HEK293 (cell line): ENCODE results near the gene MTOR.
A peak's percentile ranks its signal among the peaks of the same experiment; 100 is the strongest.

Source experiments
- CTCF ChIA-PET: fragments of 350-600 bp; formaldehyde crosslinking; extraction: SDS; loops from one replicate; lab custom pipeline; 2021; ENCODE audit warnings: antibody characterized with exemption; lab: Yijun Ruan, JAX
- POLR2A ChIA-PET: fragments of 300-600 bp; formaldehyde crosslinking; extraction: SDS; loops from one replicate; lab custom pipeline; 2020; ENCODE audit warnings: antibody characterized with exemption, inconsistent platforms; lab: Yijun Ruan, JAX
- H3K27ac ChIP-seq: fragments of 200-500 bp; sonication (Bioruptor generic); 2 replicates; pipeline ENCODE4 v1.5.1; 2014; ENCODE audit warnings: low read depth, low read length, control low read depth, inconsistent platforms; ENCODE audit errors: extremely low read depth
- H3K36me3 ChIP-seq, 2 experiments: fragments of 200-500 bp in 1 of 2; sonication (Bioruptor generic) in 1 of 2; 1 replicate in 1 of 2; 2 replicates in 1 of 2; pipeline ENCODE4 v1.5.1; 2014 to 2017; ENCODE audit warnings: inconsistent platforms in 2 of 2, low read length in 2 of 2; ENCODE audit not compliant: control insufficient read depth in 2 of 2, insufficient read depth in 1 of 2
- H3K4me1 ChIP-seq: fragments of 200-500 bp; sonication (Bioruptor generic); 2 replicates; pipeline ENCODE4 v1.5.1; 2014; ENCODE audit warnings: mild to moderate bottlenecking, low read length, inconsistent platforms; ENCODE audit not compliant: control insufficient read depth, insufficient read depth
- H3K4me3 ChIP-seq: 2 replicates; pipeline ENCODE4 v1.5.1; 2011; ENCODE audit warnings: low read depth, mild to moderate bottlenecking, control low read depth, low read length, moderate library complexity
- H3K9me3 ChIP-seq: fragments of 200-500 bp; sonication (Bioruptor generic); 2 replicates; pipeline ENCODE4 v1.5.1; 2014; ENCODE audit warnings: low read depth, low read length, inconsistent platforms; ENCODE audit not compliant: control insufficient read depth, insufficient read depth
- GLIS2 ChIP-seq: fragments of 450-650 bp; formaldehyde crosslinking; IDR thresholded peaks from 2 replicates; pipeline ENCODE4 v1.5.1; 2016; ENCODE audit warnings: missing biosample characterization, missing genetic modification characterization
- HOXA7 ChIP-seq: sonication (generic); formaldehyde crosslinking; IDR thresholded peaks from 2 replicates; pipeline ENCODE4 v1.8.1; 2022; ENCODE audit warnings: missing genetic modification reagents, borderline replicate concordance
- ZFHX2 ChIP-seq: fragments of 450-650 bp; formaldehyde crosslinking; conservative IDR thresholded peaks from 2 replicates; pipeline ENCODE4 v1.5.1; 2016; ENCODE audit warnings: missing biosample characterization, missing genetic modification characterization
- ZNF114 ChIP-seq: fragments of 450-650 bp; formaldehyde crosslinking; IDR thresholded peaks from 2 replicates; pipeline ENCODE4 v1.5.0; 2017; ENCODE audit warnings: missing biosample characterization, missing genetic modification characterization
- ZNF239 ChIP-seq: fragments of 450-650 bp; formaldehyde crosslinking; IDR thresholded peaks from 2 replicates; pipeline ENCODE4 v1.5.1; 2016; ENCODE audit warnings: missing biosample characterization, missing genetic modification characterization
- ZNF274 ChIP-seq, 2 experiments: fragments of 200-500 bp in 1 of 2; fragments of 450-650 bp in 1 of 2; sonication (Bioruptor generic) in 1 of 2; formaldehyde crosslinking in 1 of 2; IDR thresholded peaks; 2 replicates each; pipeline versions ENCODE4 v1.5.1 to v1.6.1; 2014 to 2016; ENCODE audit warnings: borderline replicate concordance in 1 of 2, inconsistent platforms in 1 of 2, low read length in 1 of 2, missing biosample characterization in 1 of 2, missing genetic modification characterization in 1 of 2
- ZNF341 ChIP-seq: fragments of 450-650 bp; formaldehyde crosslinking; IDR thresholded peaks from 2 replicates; pipeline ENCODE4; 2016; ENCODE audit warnings: low read depth, missing biosample characterization, missing genetic modification characterization
- ZNF394 ChIP-seq: fragments of 450-650 bp; formaldehyde crosslinking; IDR thresholded peaks from 2 replicates; pipeline ENCODE4 v1.5.1; 2016; ENCODE audit warnings: missing biosample characterization, missing genetic modification characterization, mild to moderate bottlenecking, moderate library complexity, borderline replicate concordance
- ZNF423 ChIP-seq: fragments of 450-650 bp; formaldehyde crosslinking; IDR thresholded peaks from 2 replicates; pipeline ENCODE4 v1.5.1; 2016; ENCODE audit warnings: missing biosample characterization, missing genetic modification characterization
- ZNF473 ChIP-seq: fragments of 450-650 bp; formaldehyde crosslinking; IDR thresholded peaks from 2 replicates; pipeline ENCODE4 v1.5.1; 2017; ENCODE audit warnings: missing biosample characterization, missing genetic modification characterization
- ZNF549 ChIP-seq: fragments of 450-650 bp; IDR thresholded peaks from 2 replicates; pipeline ENCODE4 v1.5.1; 2018; ENCODE audit warnings: missing biosample characterization, missing genetic modification characterization, mild to moderate bottlenecking, inconsistent platforms, moderate library complexity
- ZNF585B ChIP-seq: fragments of 450-650 bp; formaldehyde crosslinking; IDR thresholded peaks from 2 replicates; pipeline ENCODE4 v1.5.1; 2016; ENCODE audit warnings: missing biosample characterization, missing genetic modification characterization
- ZNF654 ChIP-seq: fragments of 450-650 bp; formaldehyde crosslinking; IDR thresholded peaks from 2 replicates; pipeline ENCODE4 v1.5.1; 2016; ENCODE audit warnings: low read depth, missing biosample characterization, missing genetic modification characterization
- ZNF768 ChIP-seq: fragments of 450-650 bp; formaldehyde crosslinking; IDR thresholded peaks from 2 replicates; pipeline ENCODE4 v1.5.1; 2018; ENCODE audit warnings: missing biosample characterization, mild to moderate bottlenecking, missing genetic modification characterization
- ZNF792 ChIP-seq: fragments of 450-650 bp; formaldehyde crosslinking; IDR thresholded peaks from 2 replicates; pipeline ENCODE4 v1.5.1; 2016; ENCODE audit warnings: missing biosample characterization, missing genetic modification characterization
- ZNF837 ChIP-seq: fragments of 450-650 bp; formaldehyde crosslinking; IDR thresholded peaks from 2 replicates; pipeline ENCODE4 v1.5.1; 2016; ENCODE audit warnings: missing biosample characterization, missing genetic modification characterization
- ZXDB ChIP-seq: fragments of 450-650 bp; formaldehyde crosslinking; IDR thresholded peaks from 2 replicates; pipeline ENCODE4 v1.5.1; 2016; ENCODE audit warnings: missing biosample characterization, missing genetic modification characterization
- TF ChIP-seq, protein P1 (sequence below): fragments of 450-650 bp; formaldehyde crosslinking; IDR thresholded peaks from 2 replicates; pipeline ENCODE4 v1.5.1; 2016; ENCODE audit warnings: missing biosample characterization, missing genetic modification characterization
- TF ChIP-seq, protein P2 (sequence below): fragments of 450-650 bp; formaldehyde crosslinking; IDR thresholded peaks from 2 replicates; pipeline ENCODE4 v1.5.1; 2016; ENCODE audit warnings: missing biosample characterization, missing genetic modification characterization, low read depth
- TF ChIP-seq, protein P3 (sequence below): fragments of 450-650 bp; formaldehyde crosslinking; IDR thresholded peaks from 2 replicates; pipeline ENCODE4 v1.5.1; 2017; ENCODE audit warnings: missing biosample characterization, missing genetic modification characterization

MTOR gene

DNA sequence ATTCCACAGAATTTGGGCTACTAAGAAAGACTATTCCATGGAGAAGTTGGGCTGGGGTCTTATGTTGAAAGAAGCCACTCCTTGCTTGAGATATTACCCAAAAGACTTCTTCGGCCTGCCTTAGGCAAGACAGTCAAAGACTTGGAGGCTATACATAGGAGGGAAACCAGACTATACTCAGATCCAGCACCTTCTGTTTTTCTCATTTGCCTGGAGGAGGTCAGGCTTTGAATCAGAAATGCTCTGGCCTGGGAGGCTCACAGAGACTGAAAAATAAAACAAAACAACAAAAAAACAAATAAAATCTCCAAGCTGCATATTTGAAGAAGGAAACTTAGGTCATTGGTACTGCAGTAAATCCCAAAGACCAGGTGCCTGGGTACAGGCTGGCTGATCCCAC, 124.3 kb downstream of the MTOR start:
- Histone ChIP-seq H3K9me3 (no peaks in the 10 kb centered on the region), H3K36me3 (peaks cover 8 to 81% of the 10 kb centered on the region in 2 experiments), H3K27ac (no peak overlapping the region), H3K4me1 (peaks cover 4% of the 10 kb centered on the region; the same call in 1 of the 2 replicates), H3K4me3 (no peak overlapping the region)
- ChIA-PET CTCF (no interaction called here), POLR2A (no interaction called here)
- TF ChIP-seq ZXDB (tag by site-specific recombination) (no peak), ZNF239 (no peak), ZFHX2 (no peak), ZNF114 (no peak), ZNF423 (no peak), ZNF394 (tag by site-specific recombination) (no peak), ZNF792 (tag by site-specific recombination) (no peak), ZNF274 (IDR thresholded peaks at IDR 0.05; ENCODE audit: low read length) (no peak), ZNF274 (tag by site-specific recombination; IDR thresholded peaks at IDR 0.05; ENCODE audit: borderline replicate concordance) (no peak), GLIS2 (tag by site-specific recombination) (no peak), ZNF341 (no peak), ZNF585B (tag by site-specific recombination) (no peak), ZNF473 (no peak), ZNF837 (no peak), HOXA7 (CRISPR knock-in tag) (no peak), ZNF768 (tag by site-specific recombination) (no peak), ZNF549 (tag by site-specific recombination) (no peak)
- TF ChIP-seq, protein P1, sequence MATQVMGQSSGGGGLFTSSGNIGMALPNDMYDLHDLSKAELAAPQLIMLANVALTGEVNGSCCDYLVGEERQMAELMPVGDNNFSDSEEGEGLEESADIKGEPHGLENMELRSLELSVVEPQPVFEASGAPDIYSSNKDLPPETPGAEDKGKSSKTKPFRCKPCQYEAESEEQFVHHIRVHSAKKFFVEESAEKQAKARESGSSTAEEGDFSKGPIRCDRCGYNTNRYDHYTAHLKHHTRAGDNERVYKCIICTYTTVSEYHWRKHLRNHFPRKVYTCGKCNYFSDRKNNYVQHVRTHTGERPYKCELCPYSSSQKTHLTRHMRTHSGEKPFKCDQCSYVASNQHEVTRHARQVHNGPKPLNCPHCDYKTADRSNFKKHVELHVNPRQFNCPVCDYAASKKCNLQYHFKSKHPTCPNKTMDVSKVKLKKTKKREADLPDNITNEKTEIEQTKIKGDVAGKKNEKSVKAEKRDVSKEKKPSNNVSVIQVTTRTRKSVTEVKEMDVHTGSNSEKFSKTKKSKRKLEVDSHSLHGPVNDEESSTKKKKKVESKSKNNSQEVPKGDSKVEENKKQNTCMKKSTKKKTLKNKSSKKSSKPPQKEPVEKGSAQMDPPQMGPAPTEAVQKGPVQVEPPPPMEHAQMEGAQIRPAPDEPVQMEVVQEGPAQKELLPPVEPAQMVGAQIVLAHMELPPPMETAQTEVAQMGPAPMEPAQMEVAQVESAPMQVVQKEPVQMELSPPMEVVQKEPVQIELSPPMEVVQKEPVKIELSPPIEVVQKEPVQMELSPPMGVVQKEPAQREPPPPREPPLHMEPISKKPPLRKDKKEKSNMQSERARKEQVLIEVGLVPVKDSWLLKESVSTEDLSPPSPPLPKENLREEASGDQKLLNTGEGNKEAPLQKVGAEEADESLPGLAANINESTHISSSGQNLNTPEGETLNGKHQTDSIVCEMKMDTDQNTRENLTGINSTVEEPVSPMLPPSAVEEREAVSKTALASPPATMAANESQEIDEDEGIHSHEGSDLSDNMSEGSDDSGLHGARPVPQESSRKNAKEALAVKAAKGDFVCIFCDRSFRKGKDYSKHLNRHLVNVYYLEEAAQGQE = no peak
- TF ChIP-seq, protein P2, sequence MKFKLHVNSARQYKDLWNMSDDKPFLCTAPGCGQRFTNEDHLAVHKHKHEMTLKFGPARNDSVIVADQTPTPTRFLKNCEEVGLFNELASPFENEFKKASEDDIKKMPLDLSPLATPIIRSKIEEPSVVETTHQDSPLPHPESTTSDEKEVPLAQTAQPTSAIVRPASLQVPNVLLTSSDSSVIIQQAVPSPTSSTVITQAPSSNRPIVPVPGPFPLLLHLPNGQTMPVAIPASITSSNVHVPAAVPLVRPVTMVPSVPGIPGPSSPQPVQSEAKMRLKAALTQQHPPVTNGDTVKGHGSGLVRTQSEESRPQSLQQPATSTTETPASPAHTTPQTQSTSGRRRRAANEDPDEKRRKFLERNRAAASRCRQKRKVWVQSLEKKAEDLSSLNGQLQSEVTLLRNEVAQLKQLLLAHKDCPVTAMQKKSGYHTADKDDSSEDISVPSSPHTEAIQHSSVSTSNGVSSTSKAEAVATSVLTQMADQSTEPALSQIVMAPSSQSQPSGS (tag by site-specific recombination) = no peak

DNA sequence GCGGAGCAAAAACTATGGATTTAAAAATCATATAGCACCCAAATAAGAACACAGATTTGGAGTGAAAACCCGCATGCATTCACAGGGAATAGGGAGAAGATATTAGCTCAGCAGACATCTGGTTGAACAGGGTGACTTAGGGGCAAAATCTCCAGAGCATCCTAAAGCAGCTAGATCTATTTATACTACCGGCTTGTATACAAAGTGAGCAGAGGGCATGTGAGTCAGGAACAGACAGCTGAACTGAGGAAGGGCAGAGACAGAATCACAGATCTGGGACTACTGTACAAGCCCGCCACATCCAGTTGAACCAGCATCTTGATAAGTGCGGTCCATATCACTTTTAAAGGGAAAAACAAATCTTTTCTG, 127.5 kb downstream of the MTOR start:
- no peaks in the 10 kb centered on the region for H3K9me3 ChIP-seq
- H3K27ac ChIP-seq = no peak overlapping the region
- TF ChIP-seq, protein P3, sequence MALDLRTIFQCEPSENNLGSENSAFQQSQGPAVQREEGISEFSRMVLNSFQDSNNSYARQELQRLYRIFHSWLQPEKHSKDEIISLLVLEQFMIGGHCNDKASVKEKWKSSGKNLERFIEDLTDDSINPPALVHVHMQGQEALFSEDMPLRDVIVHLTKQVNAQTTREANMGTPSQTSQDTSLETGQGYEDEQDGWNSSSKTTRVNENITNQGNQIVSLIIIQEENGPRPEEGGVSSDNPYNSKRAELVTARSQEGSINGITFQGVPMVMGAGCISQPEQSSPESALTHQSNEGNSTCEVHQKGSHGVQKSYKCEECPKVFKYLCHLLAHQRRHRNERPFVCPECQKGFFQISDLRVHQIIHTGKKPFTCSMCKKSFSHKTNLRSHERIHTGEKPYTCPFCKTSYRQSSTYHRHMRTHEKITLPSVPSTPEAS (tag by site-specific recombination) = 0 out of 2 replicates have a peak, but pooled peaks have one; percentile 4
- no peak for TF ChIP-seq ZNF654
- CTCF ChIA-PET = interaction anchor here (1.5 kb wide), 1 partner anchor 97 kb away, joined by 4 read pairs; no protein-coding TSS in a partner anchor
- H3K4me1 ChIP-seq = peaks cover 4% of the 10 kb centered on the region; the same call in 1 of the 2 replicates
- POLR2A ChIA-PET = no interaction called here
- H3K36me3 ChIP-seq = peaks cover 17 to 91% of the 10 kb centered on the region in 2 experiments
- H3K4me3 ChIP-seq = no peak overlapping the region
